H9 (cell line): ENCODE data around the gene MRPL55. TPM values are rescaled to one million over a fixed set of nuclear protein-coding genes. Genes with fewer than 3 reads are reported as not detected.

Experiments
- DNase-seq: peaks from one replicate; pipeline ENCODE4 v3.0.0-alpha.2; 2017
- H2AFZ ChIP-seq: one replicate; pipeline ENCODE4 v1.6.1; 2013; ENCODE audit warnings: mild to moderate bottlenecking, low read length, control low read depth, moderate library complexity
- H2AK5ac ChIP-seq: 2 replicates; pipeline ENCODE4 v1.6.1; 2013; ENCODE audit warnings: low read length, control low read depth, mixed read lengths; ENCODE audit not compliant: insufficient read length
- H2BK120ac ChIP-seq: one replicate; pipeline ENCODE4 v1.6.1; 2013; ENCODE audit warnings: low read depth, mild to moderate bottlenecking, low read length, control low read depth, inconsistent platforms; ENCODE audit not compliant: poor library complexity, severe bottlenecking
- H2BK12ac ChIP-seq: 2 replicates; pipeline ENCODE4 v1.6.1; 2013; ENCODE audit warnings: low read length, control low read depth, mixed read lengths, low read depth; ENCODE audit not compliant: insufficient read length
- H2BK15ac ChIP-seq: 2 replicates; pipeline ENCODE4 v1.6.1; 2013; ENCODE audit warnings: low read depth, low read length, control low read depth
- H2BK20ac ChIP-seq: one replicate; pipeline ENCODE4 v1.6.1; 2013; ENCODE audit warnings: low read depth, mild to moderate bottlenecking, low read length, control low read depth, inconsistent platforms; ENCODE audit not compliant: poor library complexity, severe bottlenecking
- H2BK5ac ChIP-seq: 2 replicates; pipeline ENCODE4 v1.6.1; 2013; ENCODE audit warnings: low read length, control low read depth, mixed read lengths; ENCODE audit not compliant: insufficient read length
- H3K14ac ChIP-seq: 2 replicates; pipeline ENCODE4 v1.6.1; 2013; ENCODE audit warnings: low read length, control low read depth; ENCODE audit not compliant: insufficient read depth
- H3K18ac ChIP-seq: 2 replicates; pipeline ENCODE4 v1.6.1; 2013; ENCODE audit warnings: low read depth, mild to moderate bottlenecking, mixed read lengths, low read length, control low read depth; ENCODE audit not compliant: insufficient read length
- H3K23ac ChIP-seq: 2 replicates; pipeline ENCODE4 v1.6.1; 2013; ENCODE audit warnings: low read length, control low read depth, mixed read lengths, low read depth; ENCODE audit not compliant: insufficient read length
- H3K23me2 ChIP-seq: 2 replicates; pipeline ENCODE4 v1.6.1; 2013; ENCODE audit warnings: low read depth, mild to moderate bottlenecking, mixed read lengths, low read length, control low read depth; ENCODE audit not compliant: insufficient read length, poor library complexity, severe bottlenecking
- H3K27ac ChIP-seq: 2 replicates; pipeline ENCODE4 v1.5.1; 2013; ENCODE audit warnings: low read length, control low read depth, mixed read lengths, low read depth; ENCODE audit not compliant: insufficient read length
- H3K27me3 ChIP-seq: 2 replicates; pipeline ENCODE4 v1.6.1; 2013; ENCODE audit warnings: low read length, control low read depth, inconsistent platforms; ENCODE audit not compliant: insufficient read depth
- H3K4ac ChIP-seq: 2 replicates; pipeline ENCODE4 v1.6.1; 2013; ENCODE audit warnings: low read depth, mild to moderate bottlenecking, control low read depth, inconsistent platforms, low read length, moderate library complexity
- H3K4me1 ChIP-seq: 2 replicates; pipeline ENCODE4 v1.6.1; 2013; ENCODE audit warnings: low read length, control low read depth, inconsistent platforms; ENCODE audit not compliant: insufficient read depth
- H3K4me2 ChIP-seq: 2 replicates; pipeline ENCODE4 v1.6.1; 2013; ENCODE audit warnings: low read length, control low read depth, mixed read lengths; ENCODE audit not compliant: insufficient read length, insufficient read depth
- H3K56ac ChIP-seq: 2 replicates; pipeline ENCODE4 v1.6.1; 2013; ENCODE audit warnings: low read depth, mild to moderate bottlenecking, mixed read lengths, low read length, control low read depth; ENCODE audit not compliant: insufficient read length
- H3K79me1 ChIP-seq: 2 replicates; pipeline ENCODE4 v1.6.1; 2013; ENCODE audit warnings: low read depth, mild to moderate bottlenecking, moderate library complexity, low read length, control low read depth, inconsistent platforms; ENCODE audit not compliant: insufficient read depth, poor library complexity, severe bottlenecking
- H3K79me2 ChIP-seq: 2 replicates; pipeline ENCODE4 v1.6.1; 2013; ENCODE audit warnings: low read length, control low read depth, inconsistent platforms; ENCODE audit not compliant: insufficient read depth
- H3K9ac ChIP-seq: 2 replicates; pipeline ENCODE4 v1.6.1; 2013; ENCODE audit warnings: low read length, control low read depth, mixed read lengths; ENCODE audit not compliant: insufficient read length; ENCODE audit errors: extremely low read depth
- H3K9me3 ChIP-seq: one replicate; pipeline ENCODE4 v1.6.1; 2013; ENCODE audit warnings: low read depth, low read length, inconsistent platforms; ENCODE audit not compliant: control insufficient read depth
- H3T11ph ChIP-seq: one replicate; pipeline ENCODE4 v1.6.1; 2013; ENCODE audit warnings: mild to moderate bottlenecking, low read length, control low read depth, inconsistent platforms
- H4K20me1 ChIP-seq: one replicate; pipeline ENCODE4 v1.6.1; 2013; ENCODE audit not compliant: control insufficient read depth, insufficient read length, insufficient read depth
- H4K5ac ChIP-seq: 2 replicates; pipeline ENCODE4 v1.6.1; 2013; ENCODE audit warnings: low read depth, mild to moderate bottlenecking, mixed read lengths, low read length, control low read depth; ENCODE audit not compliant: insufficient read length
- H4K8ac ChIP-seq: replicated peaks from 2 replicates; pipeline ENCODE4 v1.6.1; 2013; ENCODE audit warnings: low read length, control low read depth, mixed read lengths, low read depth; ENCODE audit not compliant: insufficient read length
- H4K91ac ChIP-seq: 2 replicates; pipeline ENCODE4 v1.6.1; 2013; ENCODE audit warnings: low read depth, mild to moderate bottlenecking, moderate library complexity, mixed read lengths, low read length, control low read depth; ENCODE audit not compliant: insufficient read length
- H3K27ac Mint-ChIP-seq, 3 experiments: 2 replicates in 2 of 3; 3 replicates in 1 of 3; pipeline ENCODE4 v1.8.0; 2020 to 2021; ENCODE audit warnings: mixed read lengths in 3 of 3, mild to moderate bottlenecking in 1 of 3, moderate library complexity in 1 of 3
- H3K27me3 Mint-ChIP-seq: 2 replicates; pipeline ENCODE4 v1.8.0; 2021; ENCODE audit warnings: low read depth, mild to moderate bottlenecking, moderate library complexity, mixed read lengths
- H3K36me3 Mint-ChIP-seq, 3 experiments: 2 replicates in 2 of 3; 3 replicates in 1 of 3; pipeline ENCODE4 v1.8.0; 2020 to 2021; ENCODE audit warnings: low read depth in 3 of 3, mixed read lengths in 3 of 3; ENCODE audit not compliant: insufficient read depth in 1 of 3
- H3K4me1 Mint-ChIP-seq, 2 experiments: 2 replicates each; pipeline ENCODE4 v1.8.0; 2020; ENCODE audit warnings: mixed read lengths in 2 of 2
- H3K4me3 Mint-ChIP-seq, 2 experiments: 2 replicates in 1 of 2; 3 replicates in 1 of 2; pipeline ENCODE4 v1.8.0; 2020 to 2021; ENCODE audit warnings: mild to moderate bottlenecking in 2 of 2, mixed read lengths in 2 of 2, moderate library complexity in 1 of 2
- H3K9me3 Mint-ChIP-seq, 2 experiments: 2 replicates in 1 of 2; 3 replicates in 1 of 2; pipeline ENCODE4 v1.8.0; 2020; ENCODE audit warnings: mild to moderate bottlenecking in 2 of 2, mixed read lengths in 2 of 2, moderate library complexity in 1 of 2
- WGBS: extraction: QIAGEN DNeasy Blood & Tissue Kit; methylation state at CpG from one replicate; pipeline ENCODE4 v1.1.7; 2013; ENCODE audit warnings: missing lambda C conversion rate, low lambda C conversion rate, mixed read lengths; ENCODE audit not compliant: insufficient read length; ENCODE audit errors: extremely low coverage; 5-methylcytosine and 5-hydroxymethylcytosine counted together
- total RNA-seq: library from RNA; stranded (reverse); gene quantifications from 2 replicates; pipeline ENCODE4 v1.2.1, GENCODE V29; 2021
- TF ChIP-seq, protein P1 (sequence below): fragments of 200-600 bp; sonication (generic); conservative IDR thresholded peaks from 3 replicates; pipeline ENCODE4 v1.8.0; 2021; ENCODE audit warnings: antibody characterized with exemption, mild to moderate bottlenecking

Gene MRPL55
- total RNA-seq, 1 experiment from 2014 or later: 62.3 TPM

DNA sequence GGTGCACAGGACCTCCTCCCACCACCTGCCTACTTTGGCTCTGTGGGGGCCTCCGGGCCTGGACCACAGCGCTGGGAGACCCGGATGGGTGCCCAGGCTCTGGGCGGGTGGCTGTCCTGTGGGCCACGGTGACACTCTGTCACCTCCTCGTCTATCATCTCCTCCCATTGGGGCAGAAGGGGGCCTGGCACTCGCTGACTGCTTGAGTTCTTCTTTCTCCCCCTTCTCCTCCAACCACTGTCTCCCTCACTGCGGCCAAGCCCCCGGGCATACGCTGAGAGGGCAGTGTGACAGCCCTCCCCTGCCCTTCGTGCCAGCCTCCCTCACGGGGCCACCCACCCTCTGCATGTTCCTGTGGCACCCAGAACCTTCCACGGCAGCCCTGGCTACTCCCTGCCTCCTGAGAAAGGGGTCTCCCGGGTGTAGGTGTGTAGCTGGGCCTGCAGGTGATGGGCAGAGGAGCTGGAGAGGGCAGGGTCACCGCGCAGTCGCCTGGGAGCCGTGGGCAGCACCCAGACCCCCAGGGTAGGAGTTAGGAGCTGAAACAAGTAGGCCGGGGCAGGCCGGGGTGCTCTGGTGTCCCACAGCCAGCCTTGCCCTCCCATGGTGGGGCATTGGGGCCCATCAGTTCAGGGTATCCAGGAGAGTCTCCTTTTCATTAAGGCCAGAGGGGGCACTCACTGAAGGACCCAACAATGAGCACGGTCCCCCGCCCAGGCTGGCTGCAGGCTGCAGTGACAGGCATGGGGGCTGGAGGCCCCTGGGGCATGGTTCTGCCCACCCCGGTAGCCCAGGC lies 35.8 kb downstream of the MRPL55 start:
- no peak overlapping the region for H3K18ac ChIP-seq
- H3K14ac ChIP-seq: no peak overlapping the region; the same call in 1 of the 2 replicates
- no peaks in the 10 kb centered on the region for H3K4me1 ChIP-seq
- no peak overlapping the region for H4K8ac ChIP-seq
- no peak overlapping the region for H3K4me2 ChIP-seq
- no peak overlapping the region for H3K23ac ChIP-seq
- Mint-ChIP-seq H3K27ac (no peak overlapping the region), H3K27me3 (peaks cover 83% of the 10 kb centered on the region), H3K36me3 (no peaks in the 10 kb centered on the region), H3K4me3 (no peak overlapping the region), H3K4me1 (peaks cover 10 to 23% of the 10 kb centered on the region in 2 experiments), H3K9me3 (no peaks in the 10 kb centered on the region)
- H2BK12ac ChIP-seq: no peak overlapping the region
- no peak overlapping the region for H2AK5ac ChIP-seq
- H2BK15ac ChIP-seq: no peak overlapping the region
- H4K5ac ChIP-seq: no peak overlapping the region
- H3T11ph ChIP-seq: no peak overlapping the region
- no peak overlapping the region for H3K9ac ChIP-seq
- TF ChIP-seq, protein P1, sequence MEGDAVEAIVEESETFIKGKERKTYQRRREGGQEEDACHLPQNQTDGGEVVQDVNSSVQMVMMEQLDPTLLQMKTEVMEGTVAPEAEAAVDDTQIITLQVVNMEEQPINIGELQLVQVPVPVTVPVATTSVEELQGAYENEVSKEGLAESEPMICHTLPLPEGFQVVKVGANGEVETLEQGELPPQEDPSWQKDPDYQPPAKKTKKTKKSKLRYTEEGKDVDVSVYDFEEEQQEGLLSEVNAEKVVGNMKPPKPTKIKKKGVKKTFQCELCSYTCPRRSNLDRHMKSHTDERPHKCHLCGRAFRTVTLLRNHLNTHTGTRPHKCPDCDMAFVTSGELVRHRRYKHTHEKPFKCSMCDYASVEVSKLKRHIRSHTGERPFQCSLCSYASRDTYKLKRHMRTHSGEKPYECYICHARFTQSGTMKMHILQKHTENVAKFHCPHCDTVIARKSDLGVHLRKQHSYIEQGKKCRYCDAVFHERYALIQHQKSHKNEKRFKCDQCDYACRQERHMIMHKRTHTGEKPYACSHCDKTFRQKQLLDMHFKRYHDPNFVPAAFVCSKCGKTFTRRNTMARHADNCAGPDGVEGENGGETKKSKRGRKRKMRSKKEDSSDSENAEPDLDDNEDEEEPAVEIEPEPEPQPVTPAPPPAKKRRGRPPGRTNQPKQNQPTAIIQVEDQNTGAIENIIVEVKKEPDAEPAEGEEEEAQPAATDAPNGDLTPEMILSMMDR: no peak
- WGBS: no CpG with 5 or more reads among the region's 23 CpGs
- no peak overlapping the region for H4K91ac ChIP-seq
- H3K4ac ChIP-seq: no peak overlapping the region
- H2BK20ac ChIP-seq: no peak overlapping the region
- H2BK5ac ChIP-seq: no peak overlapping the region
- no peaks in the 10 kb centered on the region for H3K79me2 ChIP-seq
- H3K9me3 ChIP-seq: no peaks in the 10 kb centered on the region
- no peaks in the 10 kb centered on the region for H3K79me1 ChIP-seq
- no peak overlapping the region for H3K56ac ChIP-seq
- no peak overlapping the region for H2AFZ ChIP-seq
- H3K27ac ChIP-seq: no peak overlapping the region
- no peak overlapping the region for H2BK120ac ChIP-seq
- DNase-seq: no peak
- H3K27me3 ChIP-seq: peaks cover 78% of the 10 kb centered on the region; the same call in 1 of the 2 replicates
- H3K23me2 ChIP-seq: no peaks in the 10 kb centered on the region
- no peaks in the 10 kb centered on the region for H4K20me1 ChIP-seq
